ENCODE results near the gene SLC12A8. TPM values are rescaled to one million over a fixed set of nuclear protein-coding genes. Genes with fewer than 3 reads are reported as not detected.
A peak's percentile ranks its signal among the peaks of the same experiment; 100 is the strongest.

Gene SLC12A8
- total RNA-seq, 1 experiment from 2014 or later, result 13.0 TPM

DNA sequence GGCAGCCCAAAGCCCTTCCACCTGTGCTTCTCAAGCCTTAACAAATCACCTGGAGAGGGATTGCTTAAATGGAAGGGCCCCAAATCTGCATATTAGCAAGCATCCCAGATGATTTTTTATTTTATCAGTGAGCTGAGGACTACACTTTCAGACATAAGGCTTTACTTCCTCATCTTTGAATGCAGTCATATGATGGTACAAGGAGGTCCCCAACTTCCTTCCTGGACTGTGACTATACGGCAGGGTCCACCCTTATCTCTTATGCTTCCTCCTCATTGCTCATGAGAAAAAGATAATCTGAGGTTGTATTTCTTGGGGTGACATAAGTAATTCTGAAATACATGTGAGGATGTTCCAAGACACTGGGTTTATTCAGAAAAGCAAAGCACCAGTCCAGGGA lies 143.1 kb downstream of the SLC12A8 start:
- TF ChIP-seq, protein P1, sequence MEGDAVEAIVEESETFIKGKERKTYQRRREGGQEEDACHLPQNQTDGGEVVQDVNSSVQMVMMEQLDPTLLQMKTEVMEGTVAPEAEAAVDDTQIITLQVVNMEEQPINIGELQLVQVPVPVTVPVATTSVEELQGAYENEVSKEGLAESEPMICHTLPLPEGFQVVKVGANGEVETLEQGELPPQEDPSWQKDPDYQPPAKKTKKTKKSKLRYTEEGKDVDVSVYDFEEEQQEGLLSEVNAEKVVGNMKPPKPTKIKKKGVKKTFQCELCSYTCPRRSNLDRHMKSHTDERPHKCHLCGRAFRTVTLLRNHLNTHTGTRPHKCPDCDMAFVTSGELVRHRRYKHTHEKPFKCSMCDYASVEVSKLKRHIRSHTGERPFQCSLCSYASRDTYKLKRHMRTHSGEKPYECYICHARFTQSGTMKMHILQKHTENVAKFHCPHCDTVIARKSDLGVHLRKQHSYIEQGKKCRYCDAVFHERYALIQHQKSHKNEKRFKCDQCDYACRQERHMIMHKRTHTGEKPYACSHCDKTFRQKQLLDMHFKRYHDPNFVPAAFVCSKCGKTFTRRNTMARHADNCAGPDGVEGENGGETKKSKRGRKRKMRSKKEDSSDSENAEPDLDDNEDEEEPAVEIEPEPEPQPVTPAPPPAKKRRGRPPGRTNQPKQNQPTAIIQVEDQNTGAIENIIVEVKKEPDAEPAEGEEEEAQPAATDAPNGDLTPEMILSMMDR (IDR thresholded peaks at IDR 0.05; ENCODE audit: unreplicated experiment), result no peak
- H3K27ac Mint-ChIP-seq (ENCODE audit: low read depth, unreplicated experiment), result no peak overlapping the region
- POLR2A ChIA-PET, result interaction anchor here (1.5 kb wide), 1 partner anchor 38 kb away, joined by 3 read pairs; no protein-coding TSS in a partner anchor
- intact Hi-C loops (cut with micrococcal nuclease), result no loop called here
- no TSS peak for BruUV-seq (replicated peaks)
- CTCF ChIA-PET, result no interaction called here
- H3K4me1 Mint-ChIP-seq (ENCODE audit: insufficient read depth, unreplicated experiment), result peaks cover 10% of the 10 kb centered on the region
- no peaks in the 10 kb centered on the region for H3K36me3 Mint-ChIP-seq (ENCODE audit: insufficient read depth, unreplicated experiment)
- no peak overlapping the region for H3K4me3 Mint-ChIP-seq (ENCODE audit: unreplicated experiment)
- DNase-seq (ENCODE audit: unreplicated experiment), result no peak
- H3K27me3 Mint-ChIP-seq (ENCODE audit: insufficient read depth, unreplicated experiment), result no peaks in the 10 kb centered on the region
- H3K9me3 Mint-ChIP-seq (ENCODE audit: unreplicated experiment), result no peaks in the 10 kb centered on the region

DNA sequence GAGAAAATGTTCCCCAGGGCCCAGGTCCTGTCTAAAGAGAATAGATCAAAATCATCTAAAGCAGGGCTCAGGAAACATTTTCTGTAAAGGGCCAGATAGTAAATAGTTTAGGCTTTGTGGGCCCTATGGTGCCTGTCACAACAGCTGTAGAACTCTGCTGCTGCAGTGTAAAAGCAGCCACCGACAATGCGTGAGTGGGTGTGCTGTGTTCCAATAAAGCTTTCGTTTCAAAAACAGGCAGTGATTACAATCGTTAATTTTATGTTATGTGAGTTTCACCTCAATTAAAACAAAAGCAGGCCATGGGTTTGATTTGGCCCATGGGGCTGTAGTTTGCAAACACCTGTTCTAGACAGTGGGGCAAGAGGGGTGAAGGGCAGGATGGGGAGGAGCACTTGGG lies 144.3 kb downstream of the SLC12A8 start:
- POLR2A ChIA-PET, result no interaction called here
- DNase-seq (ENCODE audit: unreplicated experiment), result no peak
- intact Hi-C loops (cut with micrococcal nuclease), result no loop called here

DNA sequence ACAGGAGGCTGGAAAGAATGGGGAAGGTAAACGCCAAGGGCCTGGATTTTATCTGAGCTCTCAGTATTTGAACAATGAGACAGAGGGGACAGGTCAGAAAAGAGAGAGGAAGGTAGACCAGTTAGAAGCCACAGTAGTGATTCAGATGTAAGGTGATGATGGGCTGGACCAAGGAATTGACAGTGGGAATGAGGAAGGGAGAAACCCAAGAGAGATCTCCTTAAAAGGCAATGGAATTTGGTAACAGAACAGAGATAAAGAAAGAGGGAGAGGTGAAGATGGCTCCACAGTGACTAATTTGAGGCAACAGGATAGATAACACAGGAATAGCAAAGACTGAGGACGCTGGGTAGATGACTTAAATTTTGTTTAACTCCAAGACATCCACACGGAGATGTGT lies 145.3 kb downstream of the SLC12A8 start:
- CTCF ChIA-PET, result no interaction called here
- TF ChIP-seq, protein P1 (IDR thresholded peaks at IDR 0.05; ENCODE audit: unreplicated experiment), result no peak
- peaks cover 28% of the 10 kb centered on the region for H3K4me1 Mint-ChIP-seq (ENCODE audit: insufficient read depth, unreplicated experiment)
- H3K36me3 Mint-ChIP-seq (ENCODE audit: insufficient read depth, unreplicated experiment), result no peaks in the 10 kb centered on the region
- H3K9me3 Mint-ChIP-seq (ENCODE audit: unreplicated experiment), result no peaks in the 10 kb centered on the region
- no peak for DNase-seq (ENCODE audit: unreplicated experiment)
- intact Hi-C loops (cut with micrococcal nuclease), result no loop called here
- POLR2A ChIA-PET, result no interaction called here
- no peaks in the 10 kb centered on the region for H3K27me3 Mint-ChIP-seq (ENCODE audit: insufficient read depth, unreplicated experiment)
- BruUV-seq (replicated peaks), result no TSS peak
- H3K4me3 Mint-ChIP-seq (ENCODE audit: unreplicated experiment), result no peak overlapping the region
- H3K27ac Mint-ChIP-seq (ENCODE audit: low read depth, unreplicated experiment), result no peak overlapping the region

More for the DNA sequence above, 144.3 kb downstream of the SLC12A8 start:
- Mint-ChIP-seq H3K4me1 (ENCODE audit: insufficient read depth, unreplicated experiment) (peaks cover 18% of the 10 kb centered on the region), H3K36me3 (ENCODE audit: insufficient read depth, unreplicated experiment) (no peaks in the 10 kb centered on the region), H3K27ac (ENCODE audit: low read depth, unreplicated experiment) (no peak overlapping the region), H3K27me3 (ENCODE audit: insufficient read depth, unreplicated experiment) (no peaks in the 10 kb centered on the region), H3K9me3 (ENCODE audit: unreplicated experiment) (no peaks in the 10 kb centered on the region), H3K4me3 (ENCODE audit: unreplicated experiment) (no peak overlapping the region)
- CTCF ChIA-PET, result interaction anchor here (0.7 kb wide), 1 partner anchor 275 kb away, joined by 3 read pairs; no protein-coding TSS in a partner anchor
- TF ChIP-seq, protein P1 (IDR thresholded peaks at IDR 0.05; ENCODE audit: unreplicated experiment), result no peak
- BruUV-seq (replicated peaks), result no TSS peak

DNA sequence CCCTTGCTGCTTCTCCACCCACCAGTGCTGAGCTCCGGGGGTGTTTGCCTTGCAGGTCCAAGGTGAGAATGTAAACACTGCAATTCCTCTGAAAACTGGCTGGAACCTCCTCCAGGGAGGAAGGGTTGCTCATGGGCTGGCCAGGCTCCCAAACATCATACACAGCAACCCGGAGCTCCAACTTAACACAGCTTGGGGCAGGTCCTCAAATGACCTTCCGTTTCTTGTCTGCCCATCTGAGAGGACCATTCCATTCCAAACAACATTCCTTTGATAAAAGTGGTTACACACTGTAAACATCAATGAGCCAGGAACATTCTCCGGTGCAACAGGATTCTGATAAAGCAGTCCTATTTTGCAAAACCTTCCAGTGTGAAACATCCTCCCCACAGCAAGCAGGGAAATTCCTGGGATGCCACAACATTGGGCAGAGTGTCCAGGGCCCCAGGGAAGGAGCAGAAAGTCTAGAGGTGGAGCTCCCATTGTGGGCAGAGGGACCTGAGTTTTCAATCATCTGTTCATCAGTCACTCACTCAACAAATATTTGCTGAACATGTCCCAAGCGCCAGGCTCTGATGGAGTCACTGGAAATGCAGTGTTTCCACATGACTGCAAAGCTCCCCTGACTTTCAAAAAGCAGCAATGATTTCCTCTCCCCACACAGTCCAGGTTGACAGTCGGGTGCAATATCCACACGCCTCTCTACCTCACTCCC lies 149.5 kb downstream of the SLC12A8 start:
- TF ChIP-seq, protein P1 (IDR thresholded peaks at IDR 0.05; ENCODE audit: unreplicated experiment), result no peak
- DNase-seq (ENCODE audit: unreplicated experiment), result peak; percentile 83
- Mint-ChIP-seq H3K27ac (ENCODE audit: low read depth, unreplicated experiment) (peak overlapping the region; percentile 2), H3K36me3 (ENCODE audit: insufficient read depth, unreplicated experiment) (no peaks in the 10 kb centered on the region), H3K4me3 (ENCODE audit: unreplicated experiment) (peak overlapping the region; percentile 11), H3K27me3 (ENCODE audit: insufficient read depth, unreplicated experiment) (no peaks in the 10 kb centered on the region), H3K9me3 (ENCODE audit: unreplicated experiment) (no peaks in the 10 kb centered on the region), H3K4me1 (ENCODE audit: insufficient read depth, unreplicated experiment) (peaks cover 48% of the 10 kb centered on the region)
- BruUV-seq (replicated peaks), result no TSS peak
- intact Hi-C loops (cut with micrococcal nuclease), result no loop called here
- ChIA-PET CTCF (interaction anchor here (1.0 kb wide), 2 partner anchors 134 to 374 kb away, joined by 3 read pairs; no protein-coding TSS in a partner anchor), POLR2A (interaction anchor here (0.7 to 1.6 kb wide), 7 partner anchors 12 to 176 kb away, joined by 3 to 10 read pairs (median 3); no protein-coding TSS in a partner anchor)
